Stimulated activated CD8-positive, alpha-beta memory T cell treated with anti-CD3 and anti-CD28 coated beads, Interleukin-15, amount 100 ng/mL, for 4 hours (primary cell): ENCODE data around the gene ADGRB2.
"Not testable (repeated sequence)": the region's sequence is repeated elsewhere in the genome, so short reads cannot be mapped to it uniquely, and the experiment has no call there.

Experiments used
- DNase-seq, 2 donors: peaks; one replicate each; pipeline ENCODE4 v3.0.0-alpha.2; 2020; ENCODE audit warnings: low read depth in 2 of 2

ADGRB2 gene

GRCh38 chr1:31727195-31727594, 36.9 kb downstream of the ADGRB2 start:
- DNase-seq: no peak

GRCh38 chr1:31726715-31727114, 37.4 kb downstream of the ADGRB2 start:
- DNase-seq: no peak

GRCh38 chr1:31725777-31726535, 38.2 kb downstream of the ADGRB2 start:
- no peak for DNase-seq

GRCh38 chr1:31725134-31725533, 39.0 kb downstream of the ADGRB2 start:
- no peak for DNase-seq

- no peak for DNase-seq
These were observed 40.2 kb downstream of the ADGRB2 start for GRCh38 chr1:31723828-31724359.

- no peak for DNase-seq
These were observed 45.7 kb downstream of the ADGRB2 start for GRCh38 chr1:31718327-31718897.

- DNase-seq: no peak
These were observed 46.8 kb downstream of the ADGRB2 start for GRCh38 chr1:31717341-31717740.

- DNase-seq: no peak
These were observed 48.3 kb downstream of the ADGRB2 start for GRCh38 chr1:31715873-31716220.

- no peak for DNase-seq
These were observed 48.9 kb downstream of the ADGRB2 start for GRCh38 chr1:31715087-31715872.

GRCh38 chr1:31714442-31715086, 49.6 kb downstream of the ADGRB2 start:
- DNase-seq: no peak

GRCh38 chr1:31712630-31713029, 51.5 kb downstream of the ADGRB2 start:
- no peak for DNase-seq

- DNase-seq: no peak
These were observed 52.1 kb downstream of the ADGRB2 start for GRCh38 chr1:31712068-31712467.

- no peak for DNase-seq
These were observed 55.8 kb downstream of the ADGRB2 start for GRCh38 chr1:31708324-31708723.

- DNase-seq: no peak
These were observed 56.4 kb downstream of the ADGRB2 start for GRCh38 chr1:31707711-31708110.

GRCh38 chr1:31707059-31707600, 57.0 kb downstream of the ADGRB2 start:
- DNase-seq: not testable (repeated sequence)

GRCh38 chr1:31706384-31707058, 57.6 kb downstream of the ADGRB2 start:
- no peak for DNase-seq

- peak; percentile 44 to 52 for DNase-seq
These were observed 58.9 kb downstream of the ADGRB2 start for GRCh38 chr1:31705080-31705866.

- DNase-seq: no peak
These were observed 59.7 kb downstream of the ADGRB2 start for GRCh38 chr1:31704271-31705079.

GRCh38 chr1:31703431-31704270, 60.5 kb downstream of the ADGRB2 start, which contains the start of gene COL16A1:
Gene COL16A1 (minus strand): TSS chr1:31704017. CDS start chr1:31702193, 1,824 bp downstream.
- DNase-seq: no peak
